GM12872 (cell line): ENCODE data around the gene IDUA.

Experiments used
- TF ChIP-seq, protein P1 (sequence below): IDR thresholded peaks from 3 replicates; pipeline ENCODE4 v1.5.1; 2011; ENCODE audit warnings: low read depth, mild to moderate bottlenecking, low read length, moderate library complexity; ENCODE audit not compliant: insufficient read depth

IDUA gene

DNA sequence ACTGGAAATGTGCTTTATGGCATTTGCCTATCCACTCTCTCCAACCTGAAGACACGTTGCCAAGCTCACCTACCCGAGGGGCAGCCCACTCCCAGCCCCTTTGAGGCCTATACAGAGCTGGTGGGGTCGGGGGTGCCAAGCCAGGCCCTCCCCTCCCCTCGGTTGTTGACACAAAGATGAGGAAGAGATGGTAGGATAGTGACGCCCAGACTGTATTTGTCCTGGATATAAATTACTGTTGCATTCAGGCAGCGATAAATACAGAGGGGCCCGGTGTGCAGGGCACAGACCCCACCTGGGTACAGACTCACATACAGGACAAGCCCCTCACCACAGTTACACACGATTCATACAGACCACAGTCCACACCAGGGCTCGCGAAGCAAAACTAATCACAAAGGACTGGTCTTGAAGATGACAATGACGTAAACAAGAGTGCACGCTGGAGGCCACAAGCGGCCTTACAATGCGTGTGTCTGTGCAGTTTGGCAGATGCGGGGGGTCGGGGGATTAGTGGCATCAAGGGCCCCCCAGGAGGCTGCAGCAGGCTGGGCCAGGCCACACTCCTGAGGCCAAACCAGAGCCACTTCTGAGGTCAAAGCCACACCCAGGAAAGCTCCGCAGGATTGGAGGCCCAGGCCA lies 28.0 kb upstream of the IDUA start:
- TF ChIP-seq, protein P1, sequence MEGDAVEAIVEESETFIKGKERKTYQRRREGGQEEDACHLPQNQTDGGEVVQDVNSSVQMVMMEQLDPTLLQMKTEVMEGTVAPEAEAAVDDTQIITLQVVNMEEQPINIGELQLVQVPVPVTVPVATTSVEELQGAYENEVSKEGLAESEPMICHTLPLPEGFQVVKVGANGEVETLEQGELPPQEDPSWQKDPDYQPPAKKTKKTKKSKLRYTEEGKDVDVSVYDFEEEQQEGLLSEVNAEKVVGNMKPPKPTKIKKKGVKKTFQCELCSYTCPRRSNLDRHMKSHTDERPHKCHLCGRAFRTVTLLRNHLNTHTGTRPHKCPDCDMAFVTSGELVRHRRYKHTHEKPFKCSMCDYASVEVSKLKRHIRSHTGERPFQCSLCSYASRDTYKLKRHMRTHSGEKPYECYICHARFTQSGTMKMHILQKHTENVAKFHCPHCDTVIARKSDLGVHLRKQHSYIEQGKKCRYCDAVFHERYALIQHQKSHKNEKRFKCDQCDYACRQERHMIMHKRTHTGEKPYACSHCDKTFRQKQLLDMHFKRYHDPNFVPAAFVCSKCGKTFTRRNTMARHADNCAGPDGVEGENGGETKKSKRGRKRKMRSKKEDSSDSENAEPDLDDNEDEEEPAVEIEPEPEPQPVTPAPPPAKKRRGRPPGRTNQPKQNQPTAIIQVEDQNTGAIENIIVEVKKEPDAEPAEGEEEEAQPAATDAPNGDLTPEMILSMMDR = no peak

DNA sequence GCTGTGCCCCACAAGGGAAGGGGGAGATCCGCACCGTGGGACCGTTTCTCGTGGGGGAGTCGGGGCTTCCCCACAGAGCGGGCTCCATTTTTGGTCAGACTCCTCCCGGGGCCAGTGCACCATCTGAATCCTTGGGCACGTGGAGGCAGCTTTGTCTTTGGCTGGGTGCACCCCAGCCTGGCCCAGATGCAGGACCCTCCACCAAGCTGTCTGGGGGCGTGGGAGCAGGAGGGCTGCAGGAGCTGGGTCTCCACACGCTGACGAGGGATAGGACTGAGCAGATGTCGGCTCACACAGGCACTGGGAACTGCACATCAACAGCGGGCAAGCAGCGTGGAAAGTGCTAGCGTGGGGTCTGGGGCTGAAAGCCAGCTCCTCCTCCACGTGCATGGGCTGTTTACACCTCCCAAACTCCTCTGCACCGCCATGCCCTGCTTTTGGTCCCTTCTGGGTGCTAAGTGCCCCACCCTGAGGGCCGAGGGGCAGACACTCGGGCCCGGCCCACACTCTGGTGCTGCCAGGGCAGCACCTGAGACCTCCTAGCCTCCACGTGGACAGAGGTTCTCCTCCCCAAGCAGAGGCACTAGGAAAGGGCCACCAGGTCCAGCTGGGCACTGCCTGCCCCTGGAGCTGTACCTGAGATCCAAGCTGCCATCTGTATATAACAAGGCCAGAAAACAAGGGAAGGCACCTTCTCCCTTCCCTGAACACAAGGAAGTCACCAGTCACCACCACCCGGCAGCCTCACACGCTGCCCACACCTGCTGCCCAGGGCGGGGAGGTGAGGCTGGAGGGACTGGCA lies 27.3 kb upstream of the IDUA start:
- TF ChIP-seq, protein P1 = no peak

DNA sequence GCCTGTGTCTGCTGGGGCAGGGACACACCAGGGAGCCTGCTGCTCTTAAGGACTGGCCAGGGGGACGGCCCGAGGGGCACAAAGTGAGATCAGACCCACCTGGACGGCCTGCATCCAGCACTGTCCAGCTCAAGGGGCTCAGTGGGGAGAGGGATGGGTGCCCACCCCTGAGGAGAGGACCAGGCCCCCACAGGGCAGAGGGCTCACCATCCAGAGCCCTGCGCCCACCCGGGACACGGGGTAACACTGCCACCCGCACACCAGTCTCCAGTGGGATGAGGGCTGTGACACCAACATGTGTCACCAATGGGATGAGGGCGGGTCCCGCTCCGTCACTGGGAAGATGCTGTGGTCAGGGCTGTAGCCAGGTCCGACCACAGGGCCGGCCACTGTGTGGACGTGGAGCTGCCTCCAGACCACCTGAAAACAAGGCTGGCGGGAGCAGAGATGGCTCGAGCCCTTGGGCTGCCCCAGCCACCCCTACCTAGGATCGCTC lies 26.7 kb upstream of the IDUA start:
- TF ChIP-seq, protein P1 = no peak

DNA sequence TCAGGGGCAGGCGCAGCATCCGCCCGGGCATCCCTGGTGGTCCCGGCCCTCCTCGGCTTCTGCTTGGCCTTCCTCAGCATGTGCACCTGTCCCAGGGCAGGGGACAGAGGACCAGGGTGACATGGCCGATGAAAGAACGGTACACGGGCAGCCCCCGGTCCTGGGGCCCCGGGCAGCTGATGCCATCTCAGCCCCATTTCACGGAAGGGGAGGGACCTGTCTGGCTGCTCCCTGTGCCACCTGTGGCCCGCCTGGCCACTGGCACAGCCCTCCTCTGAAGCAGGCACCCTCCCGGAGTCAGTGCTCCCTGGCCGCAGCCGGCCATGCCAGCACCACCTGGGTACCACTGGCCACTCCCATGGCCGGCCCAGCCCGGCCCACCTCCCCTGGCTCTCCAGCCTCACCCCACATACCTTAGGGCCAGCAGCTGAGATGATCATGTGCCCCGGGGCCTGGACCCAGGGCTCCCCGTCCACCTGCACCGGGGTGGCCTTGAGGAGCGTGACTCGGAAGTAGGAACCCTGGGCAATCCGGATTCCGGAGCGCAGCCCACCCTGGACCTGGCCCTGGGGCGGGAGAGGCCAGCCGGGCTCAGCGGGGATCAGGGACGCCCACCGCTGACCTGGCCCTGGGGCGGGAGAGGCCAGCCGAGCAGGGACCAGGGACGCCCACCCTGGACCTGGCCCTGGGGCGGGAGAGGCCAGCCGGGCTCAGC lies 26.1 kb upstream of the IDUA start:
- TF ChIP-seq, protein P1 = no peak

DNA sequence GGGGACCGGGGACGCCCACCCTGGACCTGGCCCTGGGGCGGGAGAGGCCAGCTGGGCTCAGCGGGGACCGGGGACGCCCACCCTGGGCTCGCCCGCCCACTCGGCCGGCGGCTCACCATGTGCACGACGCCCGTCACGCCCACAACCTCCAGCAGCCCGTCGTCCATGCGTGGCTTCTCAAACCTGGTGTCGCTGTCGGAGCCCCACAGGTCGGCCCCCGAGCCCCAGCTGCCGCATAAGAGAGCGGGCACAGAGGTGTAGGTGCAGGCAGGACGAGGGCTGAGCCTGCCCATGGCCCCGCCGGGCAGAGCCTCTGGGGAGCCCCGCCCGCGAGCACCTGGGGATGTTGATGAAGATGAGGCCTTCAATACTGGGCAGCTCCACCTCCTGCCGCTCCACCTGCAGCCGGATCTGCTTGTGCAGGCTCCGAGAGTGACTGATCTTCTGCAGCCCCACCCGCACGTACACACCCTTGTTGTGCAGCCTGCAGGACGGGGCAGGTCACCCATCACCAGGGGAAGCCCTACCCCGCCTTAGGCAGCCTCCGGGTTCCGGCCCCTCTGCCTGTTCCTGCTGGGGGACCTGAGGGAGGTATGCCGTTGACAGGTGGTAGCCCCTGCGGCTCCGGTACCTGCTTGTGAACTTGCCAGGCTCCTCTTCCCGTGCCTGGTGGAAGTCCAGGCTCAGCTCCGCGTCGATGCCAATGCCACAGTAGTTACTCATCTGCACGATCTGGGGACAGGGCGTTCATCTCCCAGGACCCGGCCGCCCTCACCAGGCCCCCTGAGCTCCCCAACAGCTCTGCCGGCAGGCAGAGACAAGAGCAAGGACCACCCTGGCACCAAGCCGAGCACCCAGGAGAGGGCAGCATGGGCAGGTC lies 25.3 kb upstream of the IDUA start:
- TF ChIP-seq, protein P1 = no peak

DNA sequence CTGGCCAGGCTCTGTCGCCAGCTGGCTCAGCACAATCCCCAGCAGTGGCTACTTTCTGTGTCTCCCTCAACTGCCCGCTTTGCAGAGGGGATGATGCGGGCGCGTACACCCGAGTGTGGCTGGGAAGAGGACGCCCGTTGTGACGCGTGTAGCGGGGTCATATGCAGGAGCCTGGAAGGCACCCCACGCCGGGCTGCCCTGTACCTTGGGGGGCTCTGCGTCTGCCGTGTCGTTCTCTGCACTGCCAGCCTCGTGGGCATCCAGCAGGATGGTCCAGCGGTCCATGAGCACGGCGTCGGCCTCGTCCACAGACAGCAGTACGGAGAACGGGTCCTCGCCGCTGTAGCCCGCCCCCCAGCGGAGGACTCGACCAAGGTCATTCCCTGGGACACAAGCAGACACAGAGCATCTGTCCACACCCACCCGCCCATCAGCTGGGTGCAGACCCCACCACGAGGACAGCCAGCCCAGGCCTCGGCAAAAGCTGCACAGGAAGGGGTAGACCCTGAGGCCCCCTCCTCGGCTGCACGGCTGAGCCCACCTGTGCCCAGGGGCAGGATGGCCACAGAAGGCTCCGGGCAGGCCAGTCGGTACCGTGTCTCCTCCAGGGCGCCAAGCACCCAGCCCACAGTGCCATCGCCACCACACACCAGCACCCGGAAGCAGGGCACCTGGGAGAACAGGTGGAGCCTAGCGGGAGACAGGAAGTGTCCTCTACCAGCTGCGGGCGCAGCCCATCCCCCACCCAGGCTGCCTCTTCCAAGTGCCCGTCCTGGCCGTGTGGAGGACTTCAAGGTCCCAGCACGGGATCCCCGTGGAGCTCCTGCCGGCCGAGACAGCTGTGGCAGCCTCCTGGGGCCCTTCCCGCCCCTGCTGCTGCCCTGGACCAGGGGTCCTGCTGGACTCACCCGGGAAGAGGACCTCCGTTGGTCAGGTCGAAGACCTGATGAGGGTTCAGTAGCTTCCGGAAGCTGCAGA lies 24.3 kb upstream of the IDUA start:
- TF ChIP-seq, protein P1 = no peak
